K562 (cell line): ENCODE measurements around the gene PSORS1C2. TPM values are rescaled to one million over a fixed set of nuclear protein-coding genes. Genes with fewer than 3 reads are reported as not detected.

Source experiments
- ATAC-seq: fragments of 200-7000 bp; cut with Tn5 transposase; 3 replicates; pipeline ENCODE4 v1.9.1; 2020; ENCODE audit warnings: moderate library complexity
- BruUV-seq: library from RNA; stranded (reverse); fragments of 400-500 nt; replicated peaks from 2 replicates; lab custom pipeline; 2021; lab: Mats Ljungman, UMichigan
- CTCF ChIA-PET: fragments of 300-600 bp; formaldehyde crosslinking; extraction: SDS; loops from one replicate; lab custom pipeline; 2021; ENCODE audit warnings: low intra/inter-chr PET ratio; lab: Yijun Ruan, JAX
- POLR2A ChIA-PET: fragments of 300-600, 350-650 bp; sonication (Branson Sonifier 250); formaldehyde crosslinking; extraction: SDS; loops from one replicate; lab custom pipeline; 2021; ENCODE audit warnings: antibody characterized with exemption, inconsistent platforms; lab: Yijun Ruan, JAX
- DNase-seq, 4 experiments: peaks; one replicate each; pipeline versions ENCODE4 v3.0.0 to v3.0.0-alpha.2; 2011 to 2018; ENCODE audit warnings: low spot score in 3 of 4, mixed read lengths in 3 of 4; ENCODE audit errors: extremely low read depth in 1 of 4
- FAIRE-seq: peaks from 2 replicates; lab custom pipeline; 2011; peaks lifted over from hg19 to GRCh38; lab: Jason Lieb, UNC
- H2AFZ ChIP-seq: 2 replicates; pipeline ENCODE4 v1.6.0; 2011; ENCODE audit warnings: low read depth, low read length, control low read depth, inconsistent platforms
- H3K27ac ChIP-seq: fragments of 200-600 bp; 3 replicates; pipeline ENCODE4 v1.8.0; 2011; ENCODE audit warnings: low read depth, mild to moderate bottlenecking, control low read depth, inconsistent platforms, low read length, moderate library complexity, mixed read lengths; ENCODE audit errors: extremely low read depth
- H3K27me3 ChIP-seq, 2 experiments: fragments of 300-600 bp in 1 of 2; 2 replicates in 1 of 2; 3 replicates in 1 of 2; pipeline versions ENCODE4 v1.6.0 to v1.8.0; 2011; ENCODE audit warnings: inconsistent platforms in 2 of 2, low read length in 2 of 2, mild to moderate bottlenecking in 1 of 2, mixed read lengths in 1 of 2, moderate library complexity in 1 of 2; ENCODE audit not compliant: control insufficient read depth in 2 of 2, insufficient read depth in 2 of 2
- H3K36me3 ChIP-seq: fragments of 300-600 bp; 3 replicates; pipeline ENCODE4 v1.8.0; 2011; ENCODE audit warnings: mild to moderate bottlenecking, low read length, inconsistent platforms; ENCODE audit not compliant: control insufficient read depth, insufficient read depth
- H3K4me1 ChIP-seq, 2 experiments: fragments of 200-600 bp in 1 of 2; replicated peaks in 1 of 2; 2 replicates in 1 of 2; 3 replicates in 1 of 2; pipeline versions ENCODE4 v1.5.1 to v1.8.0; 2011; ENCODE audit warnings: inconsistent platforms in 2 of 2, low read length in 2 of 2, mild to moderate bottlenecking in 1 of 2, mixed read lengths in 1 of 2, moderate library complexity in 1 of 2; ENCODE audit not compliant: control insufficient read depth in 2 of 2, insufficient read depth in 2 of 2
- H3K4me2 ChIP-seq: 2 replicates; pipeline ENCODE4 v1.6.1; 2011; ENCODE audit warnings: low read length, control low read depth, inconsistent platforms, mixed read lengths; ENCODE audit not compliant: insufficient read depth
- H3K4me3 ChIP-seq: fragments of 200-600 bp; sonication (generic), shearing (Covaris generic); 2 replicates; pipeline ENCODE4 v1.5.1; 2016; ENCODE audit warnings: control low read depth, inconsistent platforms
- H3K79me2 ChIP-seq: fragments of 200-600 bp; 3 replicates; pipeline ENCODE4 v1.8.0; 2011; ENCODE audit warnings: low read length, inconsistent platforms; ENCODE audit not compliant: control insufficient read depth, insufficient read depth
- H3K9ac ChIP-seq, 2 experiments: 2 replicates each; pipeline versions ENCODE4 v1.6.0 to v1.6.1; 2011; ENCODE audit warnings: low read depth in 2 of 2, low read length in 2 of 2, control low read depth in 1 of 2, inconsistent platforms in 1 of 2, mild to moderate bottlenecking in 1 of 2, mixed read lengths in 1 of 2; ENCODE audit not compliant: insufficient read depth in 1 of 2
- H3K9me1 ChIP-seq: one replicate; pipeline ENCODE4 v1.6.0; 2011; ENCODE audit warnings: inconsistent platforms, mild to moderate bottlenecking, low read length, moderate library complexity; ENCODE audit not compliant: control insufficient read depth, insufficient read depth
- H3K9me3 ChIP-seq: replicated peaks from 2 replicates; pipeline ENCODE4 v1.5.1; 2011; ENCODE audit warnings: low read depth, low read length, inconsistent platforms; ENCODE audit not compliant: control insufficient read depth, insufficient read depth
- H4K20me1 ChIP-seq: replicated peaks from 2 replicates; pipeline ENCODE4 v1.6.1; 2011; ENCODE audit warnings: low read length, inconsistent platforms, mixed read lengths; ENCODE audit not compliant: control insufficient read depth, insufficient read depth
- TARDBP ChIP-seq: fragments of 450-650 bp; IDR thresholded peaks from 2 replicates; pipeline ENCODE4 v1.6.1; 2016
- ZBTB12 ChIP-seq: fragments of 250-450 bp; sonication (Bioruptor Pico); IDR thresholded peaks from 2 replicates; pipeline ENCODE4 v1.4.0; 2020
- ZNF347 ChIP-seq: fragments of 450-650 bp; formaldehyde crosslinking; IDR thresholded peaks from 2 replicates; pipeline ENCODE4 v1.4.0; 2020; ENCODE audit warnings: low read depth, mild to moderate bottlenecking, moderate library complexity
- WGBS: fragments of 100-300 bp; shearing (Covaris generic); methylation state at CpG from one replicate; pipeline ENCODE4 v1.1.6; 2016; ENCODE audit warnings: low coverage, mixed read lengths; ENCODE audit not compliant: insufficient coverage; ENCODE audit errors: missing lambda C conversion rate; 5-methylcytosine and 5-hydroxymethylcytosine counted together
- in situ Hi-C: fragments of 300-500 bp; cut with MboI; formaldehyde crosslinking; loops from 4 replicates; pipeline ENCODE4 v1.15.0; 2018; ENCODE audit warnings: inconsistent platforms, mixed read lengths
- intact Hi-C: fragments of 100-400 bp; cut with micrococcal nuclease; formaldehyde crosslinking; loops from 2 replicates; pipeline ENCODE4 v1.14.2; 2022
- polyA plus RNA-seq, 8 experiments: library from polyadenylated mRNA; depleted of rRNA in 4 of 8; stranded (reverse) in 5 of 8; unstranded in 3 of 8; fragments of >200 nt; fragmentation: Nextera tagmentation in 2 of 8; fragmentation: Illumina TruSeq in 1 of 8; extraction: Ambion mirVana in 2 of 8; extraction: Trizol in 1 of 8; gene quantifications; 2 replicates each; pipeline versions ENCODE4 v1.2.1 to v1.2.3, GENCODE V29; 2011 to 2014; ENCODE audit warnings: inconsistent platforms in 1 of 8, missing spikeins in 1 of 8
- total RNA-seq, 7 experiments: library from RNA; depleted of rRNA in 6 of 7; stranded (reverse); fragments of >200 nt in 6 of 7; fragmentation: Illumina TruSeq in 2 of 7; extraction: Trizol in 2 of 7; gene quantifications; 2 replicates each; pipeline versions ENCODE4 v1.2.1 to v1.2.3, GENCODE V29; 2011 to 2021; ENCODE audit warnings: low replicate concordance in 1 of 7

Gene PSORS1C2
- total and polyA plus RNA-seq, 9 of the 15 experiments (the other 6 are each of a cell fraction or from before 2014, with no cell fraction given) = not detected

- Histone ChIP-seq H3K79me2 (no peaks in the 10 kb centered on the region), H3K27me3 (no peaks in the 10 kb centered on the region), H2AFZ (peak within 1 kb of the TSS; percentile 64), H3K4me2 (peak within 1 kb of the TSS; percentile 33; the same call in 1 of the 2 replicates), H3K27ac (no peak within 1 kb of the TSS; the same call in 2 of the 3 replicates), H3K4me3 (no peak within 1 kb of the TSS), H3K9me3 (no peaks in the 10 kb centered on the region), H3K4me1 (peaks cover 18 to 27% of the 10 kb centered on the region in 2 experiments), H4K20me1 (no peaks in the 10 kb centered on the region), H3K36me3 (no peaks in the 10 kb centered on the region), H3K9ac (peak within 1 kb of the TSS in 1 of 2 experiments; percentile 82; a peak in 2 of 4 replicates), H3K9me1 (no peaks in the 10 kb centered on the region)
- WGBS = 38% methylated on average over 3 of the region's 9 CpGs
- BruUV-seq = no TSS peak
- FAIRE-seq = no peak
- in situ Hi-C loops = no loop called here
- TF ChIP-seq ZNF347 (CRISPR knock-in tag) (no peak), ZBTB12 (CRISPR knock-in tag) (no peak), TARDBP (no peak)
- ChIA-PET CTCF (no interaction called here), POLR2A (interaction anchor here (1.0 kb wide), 1 partner anchor 24 kb away, joined by 4 read pairs; no protein-coding TSS in a partner anchor)
- no peak for DNase-seq
- intact Hi-C loops = no loop called here
- ATAC-seq = no peak
Measured at GRCh38 chr6:31170600-31170881, 31.7 kb upstream of the PSORS1C2 start, which contains the start of gene POU5F1. Gene POU5F1, minus strand, starts transcription at chr6:31170682. Its CDS starts 62 bp downstream, at chr6:31170620.
